Measurements from ENCODE around the gene LZTFL1. TPM values are rescaled to one million over a fixed set of nuclear protein-coding genes. Genes with fewer than 3 reads are reported as not detected.

The LZTFL1 gene
- total and polyA plus RNA-seq, 2 donors (not counting 3 experiments of a cell fraction or from before 2014, with no cell fraction given), result 18.2 to 26.1 TPM

DNA sequence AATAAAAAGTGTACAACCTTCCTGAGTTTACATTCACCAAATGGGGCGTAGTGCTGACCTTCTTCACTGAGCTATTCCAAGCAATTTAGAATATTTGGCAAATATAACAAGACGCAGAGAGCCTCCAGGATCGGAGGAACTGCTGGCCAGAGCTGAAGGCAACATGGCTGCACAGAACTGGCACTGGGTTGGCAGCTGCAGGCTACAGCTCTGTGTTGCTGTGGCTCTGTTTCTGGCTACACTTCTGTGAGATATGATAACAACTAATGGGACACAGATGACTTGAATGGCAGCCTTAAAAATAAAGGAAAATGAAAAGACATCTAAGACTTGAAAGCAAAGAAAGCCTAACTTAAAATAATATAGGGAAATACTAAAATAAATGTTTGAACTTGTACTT, 34.8 kb downstream of the LZTFL1 start:
- DNase-seq (ENCODE audit: low read depth, low spot score) (no peak), FAIRE-seq (no peak)
- no peak overlapping the region for H3K4me2 ChIP-seq (ENCODE audit: insufficient read depth, low read length)
- no peak overlapping the region for H3K4me3 ChIP-seq (replicated peaks in 1 of 3; ENCODE audit: insufficient read depth in 1 of 3, low read depth in 1 of 3, low read length in 3 of 3)
- no peaks in the 10 kb centered on the region for H3K9me1 ChIP-seq (replicated peaks; ENCODE audit: control insufficient read depth, extremely low read depth, insufficient read depth, low read length)
- H3K4me1 ChIP-seq (ENCODE audit: control insufficient read depth, extremely low read depth, insufficient read depth, low read length), result no peaks in the 10 kb centered on the region
- H3K9me3 ChIP-seq (replicated peaks; ENCODE audit: control insufficient read depth, insufficient read depth, low read length), result no peaks in the 10 kb centered on the region
- H3K27ac ChIP-seq (ENCODE audit: insufficient read depth, low read depth, low read length), result no peak overlapping the region
- dilution Hi-C loops (cut with MboI; ENCODE audit: extremely low pct_ligation_motif_present, low sequenced_read_pairs) (no loop called here), intact Hi-C loops (cut with micrococcal nuclease) (no loop called here)
- no peak overlapping the region for H3K9ac ChIP-seq (replicated peaks; ENCODE audit: extremely low read depth, insufficient read depth, low read length)
- H4K20me1 ChIP-seq (replicated peaks; ENCODE audit: control insufficient read depth, extremely low read depth, insufficient read depth, low read length), result no peaks in the 10 kb centered on the region
- POLR2A ChIA-PET, result no interaction called here
- H3K79me2 ChIP-seq (ENCODE audit: control insufficient read depth, insufficient read depth, low read length), result no peaks in the 10 kb centered on the region
- no peaks in the 10 kb centered on the region for H3K36me3 ChIP-seq (ENCODE audit: control insufficient read depth in 2 of 2, extremely low read depth in 1 of 2, insufficient read depth in 2 of 2, low read length in 2 of 2)
- no peak overlapping the region for H2AFZ ChIP-seq (ENCODE audit: low read depth, low read length)
- CTCF ChIA-PET, result interaction anchor here (0.9 to 1.1 kb wide), 3 partner anchors 11 to 34 kb away, joined by 3 read pairs; no protein-coding TSS in a partner anchor
- no TSS peak for BruUV-seq (replicated peaks)
- peaks cover 0 to under 1% of the 10 kb centered on the region in 2 experiments for H3K27me3 ChIP-seq (ENCODE audit: control insufficient read depth in 2 of 2, insufficient read depth in 2 of 2, low read length in 2 of 2)
- TF ChIP-seq, protein P1, sequence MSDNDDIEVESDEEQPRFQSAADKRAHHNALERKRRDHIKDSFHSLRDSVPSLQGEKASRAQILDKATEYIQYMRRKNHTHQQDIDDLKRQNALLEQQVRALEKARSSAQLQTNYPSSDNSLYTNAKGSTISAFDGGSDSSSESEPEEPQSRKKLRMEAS (IDR thresholded peaks at IDR 0.05; ENCODE audit: insufficient read depth, insufficient read length), result no peak
- TF ChIP-seq MYC (IDR thresholded peaks at IDR 0.05; ENCODE audit: low read depth, low read length) (no peak), JUN (IDR thresholded peaks at IDR 0.05; ENCODE audit: borderline replicate concordance, insufficient read depth, insufficient read length, low read depth) (no peak), POLR2AphosphoS5 (IDR thresholded peaks at IDR 0.05; ENCODE audit: insufficient read depth, low read depth, low read length) (no peak), EZH2 (IDR thresholded peaks at IDR 0.05; ENCODE audit: borderline replicate concordance, low read depth, low read length, severe bottlenecking) (no peak), GATA2 (IDR thresholded peaks at IDR 0.05; ENCODE audit: insufficient read depth, insufficient read length, low read depth, low read length) (no peak), FOS (IDR thresholded peaks at IDR 0.05; ENCODE audit: borderline replicate concordance, insufficient read depth, low read length) (no peak), POLR2A (IDR thresholded peaks at IDR 0.05; ENCODE audit: low read depth, low read length) (no peak)
- TF ChIP-seq, protein P2, sequence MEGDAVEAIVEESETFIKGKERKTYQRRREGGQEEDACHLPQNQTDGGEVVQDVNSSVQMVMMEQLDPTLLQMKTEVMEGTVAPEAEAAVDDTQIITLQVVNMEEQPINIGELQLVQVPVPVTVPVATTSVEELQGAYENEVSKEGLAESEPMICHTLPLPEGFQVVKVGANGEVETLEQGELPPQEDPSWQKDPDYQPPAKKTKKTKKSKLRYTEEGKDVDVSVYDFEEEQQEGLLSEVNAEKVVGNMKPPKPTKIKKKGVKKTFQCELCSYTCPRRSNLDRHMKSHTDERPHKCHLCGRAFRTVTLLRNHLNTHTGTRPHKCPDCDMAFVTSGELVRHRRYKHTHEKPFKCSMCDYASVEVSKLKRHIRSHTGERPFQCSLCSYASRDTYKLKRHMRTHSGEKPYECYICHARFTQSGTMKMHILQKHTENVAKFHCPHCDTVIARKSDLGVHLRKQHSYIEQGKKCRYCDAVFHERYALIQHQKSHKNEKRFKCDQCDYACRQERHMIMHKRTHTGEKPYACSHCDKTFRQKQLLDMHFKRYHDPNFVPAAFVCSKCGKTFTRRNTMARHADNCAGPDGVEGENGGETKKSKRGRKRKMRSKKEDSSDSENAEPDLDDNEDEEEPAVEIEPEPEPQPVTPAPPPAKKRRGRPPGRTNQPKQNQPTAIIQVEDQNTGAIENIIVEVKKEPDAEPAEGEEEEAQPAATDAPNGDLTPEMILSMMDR (IDR thresholded peaks at IDR 0.05; ENCODE audit: extremely low read depth in 1 of 2, insufficient read depth in 1 of 2, low read depth in 1 of 2, low read length in 2 of 2), result no peak
